Coronary artery (tissue), 2 donors: ENCODE data around the gene VAT1.

Experiments used
- DNase-seq: peaks from one replicate; pipeline ENCODE4 v3.0.0-alpha.2; 2017; ENCODE audit warnings: low spot score
- H3K27ac ChIP-seq, 2 donors: fragments of 200-600 bp; sonication (generic); one replicate each; pipeline ENCODE4 v1.5.1; 2016 to 2019
- H3K4me3 ChIP-seq: fragments of 200-600 bp; sonication (generic); 2 replicates; pipeline ENCODE4 v1.5.1; 2016; ENCODE audit warnings: mild to moderate bottlenecking, moderate library complexity
- TF ChIP-seq, protein P1 (sequence below): fragments of 200-600 bp; sonication (generic); IDR thresholded peaks from one replicate; pipeline ENCODE4 v1.5.1; 2019; ENCODE audit warnings: antibody characterized with exemption

The VAT1 gene

GRCh38 chr17:43027091-43028032 lies 5.2 kb upstream of the VAT1 start:
- DNase-seq = no peak
- H3K4me3 ChIP-seq = no peak overlapping the region
- no peak overlapping the region for H3K27ac ChIP-seq
- TF ChIP-seq, protein P1, sequence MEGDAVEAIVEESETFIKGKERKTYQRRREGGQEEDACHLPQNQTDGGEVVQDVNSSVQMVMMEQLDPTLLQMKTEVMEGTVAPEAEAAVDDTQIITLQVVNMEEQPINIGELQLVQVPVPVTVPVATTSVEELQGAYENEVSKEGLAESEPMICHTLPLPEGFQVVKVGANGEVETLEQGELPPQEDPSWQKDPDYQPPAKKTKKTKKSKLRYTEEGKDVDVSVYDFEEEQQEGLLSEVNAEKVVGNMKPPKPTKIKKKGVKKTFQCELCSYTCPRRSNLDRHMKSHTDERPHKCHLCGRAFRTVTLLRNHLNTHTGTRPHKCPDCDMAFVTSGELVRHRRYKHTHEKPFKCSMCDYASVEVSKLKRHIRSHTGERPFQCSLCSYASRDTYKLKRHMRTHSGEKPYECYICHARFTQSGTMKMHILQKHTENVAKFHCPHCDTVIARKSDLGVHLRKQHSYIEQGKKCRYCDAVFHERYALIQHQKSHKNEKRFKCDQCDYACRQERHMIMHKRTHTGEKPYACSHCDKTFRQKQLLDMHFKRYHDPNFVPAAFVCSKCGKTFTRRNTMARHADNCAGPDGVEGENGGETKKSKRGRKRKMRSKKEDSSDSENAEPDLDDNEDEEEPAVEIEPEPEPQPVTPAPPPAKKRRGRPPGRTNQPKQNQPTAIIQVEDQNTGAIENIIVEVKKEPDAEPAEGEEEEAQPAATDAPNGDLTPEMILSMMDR = no peak

GRCh38 chr17:43026595-43026994 lies 4.4 kb upstream of the VAT1 start:
- Histone ChIP-seq H3K27ac (no peak overlapping the region), H3K4me3 (no peak overlapping the region)
- no peak for DNase-seq
- TF ChIP-seq, protein P1 = no peak

DNA sequence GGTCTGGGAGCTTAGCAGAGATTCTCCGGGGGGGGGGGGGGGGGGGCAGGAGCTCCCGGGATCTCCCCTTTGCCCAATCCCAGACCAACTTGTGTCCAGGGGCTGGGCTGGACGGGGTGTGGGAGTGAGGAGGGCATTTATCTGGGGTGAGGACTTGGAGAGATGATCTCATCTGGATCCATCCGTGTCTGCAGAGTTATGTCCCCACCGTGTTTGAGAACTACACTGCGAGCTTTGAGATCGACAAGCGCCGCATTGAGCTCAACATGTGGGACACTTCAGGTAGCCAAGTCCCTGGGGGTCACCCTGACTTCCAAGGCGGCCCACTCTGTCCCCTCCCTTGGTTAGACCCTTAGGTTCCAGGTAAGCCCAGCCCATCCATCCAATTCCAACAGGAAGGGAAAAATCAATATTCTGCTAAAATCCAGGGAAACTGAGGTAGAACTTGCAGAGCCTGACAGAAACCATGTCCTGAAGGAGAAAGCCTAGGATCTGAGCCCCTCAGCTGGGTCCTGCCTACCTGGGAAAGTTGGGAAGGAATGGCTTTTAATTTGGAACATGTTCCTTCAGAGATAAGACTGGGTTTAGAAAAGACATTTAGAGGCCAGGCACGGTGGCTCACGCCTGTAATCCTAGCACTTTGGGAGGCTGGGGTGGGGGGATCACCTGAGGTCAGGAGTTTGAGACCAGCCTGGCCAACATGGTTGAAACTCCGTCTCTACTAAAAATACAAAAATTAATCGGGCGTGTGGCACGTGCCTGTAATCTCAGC lies 3.8 kb upstream of the VAT1 start:
- DNase-seq = no peak
- TF ChIP-seq, protein P1 = no peak
- H3K4me3 ChIP-seq = peak overlapping the region; percentile 74

DNA sequence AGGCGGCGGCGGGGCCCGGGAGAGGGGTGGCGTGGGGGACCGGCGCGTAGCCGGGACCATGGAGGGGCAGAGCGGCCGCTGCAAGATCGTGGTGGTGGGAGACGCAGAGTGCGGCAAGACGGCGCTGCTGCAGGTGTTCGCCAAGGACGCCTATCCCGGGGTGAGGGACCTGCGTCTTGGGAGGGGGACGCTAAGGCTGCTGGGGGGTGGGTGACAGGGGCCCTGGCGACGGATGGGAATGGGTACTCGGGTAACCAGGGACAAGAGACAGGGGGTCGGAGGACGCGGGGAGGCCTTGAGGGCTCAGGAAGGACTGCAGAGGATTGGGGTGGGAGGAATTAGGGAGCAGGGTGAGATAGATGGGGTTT lies 3.1 kb upstream of the VAT1 start:
- TF ChIP-seq, protein P1 = no peak
- no peak for DNase-seq
- H3K4me3 ChIP-seq = peak overlapping the region; percentile 74
- H3K27ac ChIP-seq = peak overlapping the region in 1 of 2 donors; percentile 81

More for the DNA sequence above, 3.8 kb upstream of the VAT1 start:
- H3K27ac ChIP-seq = peak overlapping the region in 1 of 2 donors; percentile 81

DNA sequence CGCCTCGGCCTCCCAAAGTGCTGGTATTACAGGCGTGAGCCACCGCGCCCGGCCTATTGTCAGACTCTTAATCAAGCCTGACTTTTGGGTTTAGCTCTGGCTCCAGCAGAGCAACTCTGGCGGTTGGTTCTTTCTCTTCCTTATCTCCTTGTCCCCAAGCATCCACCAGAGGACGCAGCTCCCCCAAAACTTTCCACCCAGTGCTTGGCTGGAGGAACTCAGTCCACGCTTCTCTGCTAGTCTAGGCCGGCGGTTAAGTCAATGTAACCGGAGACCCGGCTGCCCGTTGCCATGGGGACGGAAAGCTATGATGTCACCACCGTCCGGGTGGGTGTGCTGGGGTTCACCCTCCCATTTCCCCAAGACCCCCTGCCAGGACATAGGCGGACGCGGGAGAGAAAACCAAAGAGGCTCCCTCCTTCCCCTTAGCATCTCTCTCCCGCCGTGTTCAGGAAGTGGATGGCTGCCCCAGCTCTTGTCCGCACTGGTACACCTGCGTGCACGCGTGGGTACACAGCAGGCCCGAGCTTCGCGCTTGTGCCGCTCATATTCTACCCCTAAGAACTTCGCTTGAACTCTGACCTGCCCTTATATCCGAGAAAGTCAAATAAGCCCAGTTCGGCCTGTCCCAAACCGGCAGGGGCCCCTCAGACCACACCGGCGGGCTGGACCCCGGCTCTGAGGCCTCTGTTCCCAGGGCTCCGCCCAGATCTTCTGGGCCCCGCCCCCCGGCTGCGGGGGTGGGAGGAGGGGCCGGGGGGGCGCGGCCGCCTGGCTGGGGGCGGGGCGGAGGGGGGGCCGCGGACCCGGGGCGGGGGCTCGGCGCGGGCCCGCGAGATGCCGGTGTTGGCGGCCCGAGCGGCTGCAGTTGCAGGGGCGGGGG lies 2.5 kb upstream of the VAT1 start, which contains the start of gene RND2:
TSS of gene RND2 (plus strand) at position 825 of the 883 bp plus-strand sequence. CDS start 117 bp downstream, outside the sequence.
- peak; percentile 94 for DNase-seq
- H3K27ac ChIP-seq = peak within 1 kb of the TSS; percentile 69 to 81
- TF ChIP-seq, protein P1 = peak; percentile 60

More for the DNA sequence above, 2.5 kb upstream of the VAT1 start, which contains the start of gene RND2:
- H3K4me3 ChIP-seq = peak within 1 kb of the TSS; percentile 74
